ENCODE results near the gene TMOD3. TPM values are rescaled to one million over a fixed set of nuclear protein-coding genes. Genes with fewer than 3 reads are reported as not detected.
A peak's percentile ranks its signal among the peaks of the same experiment; 100 is the strongest.

Gene TMOD3
- total RNA-seq, 1 donor from 2014 or later, result 51.0 TPM

DNA sequence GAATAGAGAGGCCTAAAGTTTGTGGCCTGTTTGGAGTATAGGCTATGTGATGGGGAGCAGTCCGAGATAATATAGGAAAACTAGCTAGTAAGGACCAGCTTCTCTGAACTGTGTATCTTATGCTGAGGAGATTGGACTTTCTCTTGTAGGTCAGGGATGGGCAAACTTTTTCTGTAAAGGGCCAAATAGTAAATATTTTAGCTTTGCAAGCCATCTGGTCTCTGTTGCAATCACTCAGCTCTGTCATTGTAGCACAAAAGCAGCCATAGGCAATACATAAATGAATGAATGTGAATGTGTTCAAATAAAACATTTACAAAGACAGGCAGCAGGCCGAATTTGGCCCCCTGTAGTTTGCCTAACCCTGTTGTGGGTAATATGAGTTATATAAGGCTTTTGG is 24.5 kb downstream of the TMOD3 start:
- H3K9me3 Mint-ChIP-seq (ENCODE audit: unreplicated experiment), result no peaks in the 10 kb centered on the region
- peak overlapping the region; percentile 49 for H3K27ac Mint-ChIP-seq (ENCODE audit: unreplicated experiment)
- DNase-seq (ENCODE audit: low spot score), result no peak
- H3K36me3 Mint-ChIP-seq (ENCODE audit: low read depth, unreplicated experiment), result peaks cover 1% of the 10 kb centered on the region
- TF ChIP-seq, protein P1, sequence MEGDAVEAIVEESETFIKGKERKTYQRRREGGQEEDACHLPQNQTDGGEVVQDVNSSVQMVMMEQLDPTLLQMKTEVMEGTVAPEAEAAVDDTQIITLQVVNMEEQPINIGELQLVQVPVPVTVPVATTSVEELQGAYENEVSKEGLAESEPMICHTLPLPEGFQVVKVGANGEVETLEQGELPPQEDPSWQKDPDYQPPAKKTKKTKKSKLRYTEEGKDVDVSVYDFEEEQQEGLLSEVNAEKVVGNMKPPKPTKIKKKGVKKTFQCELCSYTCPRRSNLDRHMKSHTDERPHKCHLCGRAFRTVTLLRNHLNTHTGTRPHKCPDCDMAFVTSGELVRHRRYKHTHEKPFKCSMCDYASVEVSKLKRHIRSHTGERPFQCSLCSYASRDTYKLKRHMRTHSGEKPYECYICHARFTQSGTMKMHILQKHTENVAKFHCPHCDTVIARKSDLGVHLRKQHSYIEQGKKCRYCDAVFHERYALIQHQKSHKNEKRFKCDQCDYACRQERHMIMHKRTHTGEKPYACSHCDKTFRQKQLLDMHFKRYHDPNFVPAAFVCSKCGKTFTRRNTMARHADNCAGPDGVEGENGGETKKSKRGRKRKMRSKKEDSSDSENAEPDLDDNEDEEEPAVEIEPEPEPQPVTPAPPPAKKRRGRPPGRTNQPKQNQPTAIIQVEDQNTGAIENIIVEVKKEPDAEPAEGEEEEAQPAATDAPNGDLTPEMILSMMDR (IDR thresholded peaks at IDR 0.05; ENCODE audit: unreplicated experiment), result no peak
- no peak overlapping the region for H3K4me3 Mint-ChIP-seq (ENCODE audit: unreplicated experiment)
- peaks cover 6% of the 10 kb centered on the region for H3K4me1 Mint-ChIP-seq (ENCODE audit: unreplicated experiment)
- peaks cover 2% of the 10 kb centered on the region for H3K27me3 Mint-ChIP-seq (ENCODE audit: unreplicated experiment)

DNA sequence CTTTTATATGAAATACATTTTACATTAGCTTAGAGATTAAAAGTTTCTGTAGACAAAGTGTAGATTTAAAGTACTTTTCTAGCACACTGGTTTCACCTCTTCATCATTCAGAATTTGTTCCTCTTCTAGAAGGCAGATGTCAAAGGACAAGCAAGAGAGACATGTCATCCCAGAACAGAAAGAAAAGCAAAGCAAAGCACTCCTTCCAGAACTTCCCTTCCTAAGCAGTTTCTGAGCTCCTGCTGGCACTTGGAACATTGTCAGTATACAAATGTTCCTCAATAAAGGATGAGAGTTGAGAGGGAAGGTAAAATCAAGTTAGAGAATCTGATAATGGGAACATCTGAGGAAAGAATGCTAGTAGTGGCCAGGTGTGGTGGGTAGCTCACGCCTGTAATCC is 26.2 kb downstream of the TMOD3 start:
- Mint-ChIP-seq H3K27me3 (ENCODE audit: unreplicated experiment) (peaks cover 3% of the 10 kb centered on the region), H3K9me3 (ENCODE audit: unreplicated experiment) (no peaks in the 10 kb centered on the region), H3K4me1 (ENCODE audit: unreplicated experiment) (peaks cover 2% of the 10 kb centered on the region), H3K27ac (ENCODE audit: unreplicated experiment) (no peak overlapping the region), H3K36me3 (ENCODE audit: low read depth, unreplicated experiment) (peaks cover 10% of the 10 kb centered on the region), H3K4me3 (ENCODE audit: unreplicated experiment) (no peak overlapping the region)
- no peak for DNase-seq (ENCODE audit: low spot score)
- TF ChIP-seq, protein P1 (IDR thresholded peaks at IDR 0.05; ENCODE audit: unreplicated experiment), result no peak

DNA sequence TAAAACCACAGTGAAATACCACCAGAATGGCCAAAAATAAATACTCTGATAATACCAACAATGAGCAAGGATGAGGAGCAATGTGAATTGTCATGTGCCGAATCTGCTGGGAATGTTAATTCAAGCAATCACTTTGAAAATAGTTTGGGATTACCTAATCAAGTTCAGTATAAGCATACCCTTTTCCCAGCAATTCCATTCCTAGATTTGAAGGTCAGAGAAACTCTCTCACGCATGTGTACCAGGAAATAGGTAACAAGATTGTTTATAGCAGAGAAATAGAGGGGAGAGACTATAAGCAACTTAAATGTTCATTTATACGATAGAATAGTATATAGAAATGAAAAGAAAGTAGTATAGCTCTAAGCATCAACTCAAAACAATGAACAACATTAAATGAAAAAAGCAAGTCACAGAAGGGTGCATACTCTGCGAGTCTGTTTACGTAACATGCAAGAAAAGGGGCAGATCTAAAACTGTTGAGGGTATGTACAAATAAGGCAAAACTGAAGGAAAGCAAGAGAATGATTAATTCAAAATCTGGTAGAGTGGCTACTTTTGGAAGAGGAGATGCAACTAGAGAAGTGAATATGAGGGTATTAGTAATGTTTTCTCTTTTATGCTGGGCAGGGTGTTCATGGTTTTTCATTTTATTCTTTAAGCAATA is 27.4 kb downstream of the TMOD3 start:
- Mint-ChIP-seq H3K27ac (ENCODE audit: unreplicated experiment) (no peak overlapping the region), H3K4me3 (ENCODE audit: unreplicated experiment) (no peak overlapping the region), H3K27me3 (ENCODE audit: unreplicated experiment) (peaks cover 1% of the 10 kb centered on the region), H3K36me3 (ENCODE audit: low read depth, unreplicated experiment) (peaks cover 10% of the 10 kb centered on the region), H3K4me1 (ENCODE audit: unreplicated experiment) (no peaks in the 10 kb centered on the region), H3K9me3 (ENCODE audit: unreplicated experiment) (no peaks in the 10 kb centered on the region)
- no peak for DNase-seq (ENCODE audit: low spot score)
- TF ChIP-seq, protein P1 (IDR thresholded peaks at IDR 0.05; ENCODE audit: unreplicated experiment), result no peak

DNA sequence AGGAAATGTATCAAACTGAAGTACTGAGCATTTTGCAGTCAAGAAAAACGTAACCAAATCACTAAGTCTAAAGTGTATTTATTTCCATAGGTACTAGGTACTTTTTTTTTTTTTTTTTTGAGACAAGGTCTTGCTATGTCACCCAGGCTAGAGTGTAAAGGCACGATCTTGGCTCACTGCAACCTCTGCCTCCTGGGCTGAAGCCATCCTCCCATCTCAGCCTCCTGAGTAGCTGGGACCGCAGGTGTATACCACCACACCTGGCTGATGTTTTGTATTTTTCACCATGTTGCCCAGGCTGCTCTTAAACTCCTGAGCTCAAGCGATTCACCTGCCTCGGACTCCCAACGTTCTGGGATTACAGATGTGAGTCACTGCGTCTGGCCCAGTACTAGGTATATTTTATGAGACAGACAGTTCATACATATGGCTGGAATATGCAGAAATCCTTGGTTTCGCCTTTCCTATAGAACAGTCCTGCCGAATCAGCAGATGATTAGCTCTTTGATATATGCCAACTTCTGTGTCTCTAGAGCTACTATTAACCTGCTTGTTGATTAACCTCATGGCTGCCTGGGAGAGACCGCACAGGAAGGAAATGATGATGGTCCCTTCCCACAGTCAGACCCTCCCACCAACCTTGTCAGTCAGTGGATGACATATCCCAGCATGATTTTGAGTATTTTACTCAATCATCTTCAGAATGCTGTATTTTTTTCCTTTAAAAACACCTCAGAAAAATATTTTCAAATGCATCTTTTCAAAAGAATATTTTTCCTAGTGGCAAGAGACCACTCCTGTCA is 32.3 kb downstream of the TMOD3 start:
- Mint-ChIP-seq H3K9me3 (ENCODE audit: unreplicated experiment) (no peaks in the 10 kb centered on the region), H3K27ac (ENCODE audit: unreplicated experiment) (no peak overlapping the region), H3K4me1 (ENCODE audit: unreplicated experiment) (no peaks in the 10 kb centered on the region), H3K4me3 (ENCODE audit: unreplicated experiment) (no peak overlapping the region), H3K36me3 (ENCODE audit: low read depth, unreplicated experiment) (peaks cover 33% of the 10 kb centered on the region), H3K27me3 (ENCODE audit: unreplicated experiment) (peaks cover 1% of the 10 kb centered on the region)
- TF ChIP-seq, protein P1 (IDR thresholded peaks at IDR 0.05; ENCODE audit: unreplicated experiment), result no peak
- no peak for DNase-seq (ENCODE audit: low spot score)

DNA sequence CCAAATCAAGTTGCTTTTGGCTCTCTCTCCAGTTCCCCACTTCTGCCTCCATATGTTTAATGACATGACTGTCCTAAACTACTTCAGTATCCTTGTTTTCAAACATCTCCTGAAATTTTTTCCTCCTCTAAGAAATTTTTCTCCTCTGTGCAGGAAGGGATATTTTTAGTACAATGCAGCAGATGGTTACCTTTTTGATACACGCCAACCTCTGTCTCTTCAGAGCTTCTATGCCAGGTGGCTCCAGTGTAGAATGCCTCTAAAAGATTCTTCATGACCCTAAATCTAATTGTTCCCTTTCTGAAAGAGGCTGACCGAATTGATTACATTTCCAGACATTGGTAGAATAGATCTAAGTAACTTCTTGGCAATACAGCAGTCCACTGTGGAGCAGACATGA is 33.7 kb downstream of the TMOD3 start:
- H3K4me1 Mint-ChIP-seq (ENCODE audit: unreplicated experiment), result no peaks in the 10 kb centered on the region
- no peak for DNase-seq (ENCODE audit: low spot score)
- H3K27ac Mint-ChIP-seq (ENCODE audit: unreplicated experiment), result no peak overlapping the region
- H3K27me3 Mint-ChIP-seq (ENCODE audit: unreplicated experiment), result peaks cover 1% of the 10 kb centered on the region
- no peak overlapping the region for H3K4me3 Mint-ChIP-seq (ENCODE audit: unreplicated experiment)
- no peaks in the 10 kb centered on the region for H3K9me3 Mint-ChIP-seq (ENCODE audit: unreplicated experiment)
- TF ChIP-seq, protein P1 (IDR thresholded peaks at IDR 0.05; ENCODE audit: unreplicated experiment), result no peak
- peaks cover 37% of the 10 kb centered on the region for H3K36me3 Mint-ChIP-seq (ENCODE audit: low read depth, unreplicated experiment)

Data from endothelial cell (in vitro differentiated cells).